G401.6 (cell line): ENCODE results near the gene GPA33.

Source experiments
- FAIRE-seq: peaks from 2 replicates; lab custom pipeline; 2012; peaks lifted over from hg19 to GRCh38; lab: Jason Lieb, UNC

Gene GPA33

GRCh38 chr1:167117225-167117624, 27.0 kb upstream of the GPA33 start:
- FAIRE-seq, result no peak

- no peak for FAIRE-seq
These were observed 26.0 kb upstream of the GPA33 start for GRCh38 chr1:167116174-167116573.

- no peak for FAIRE-seq
These were observed 25.5 kb upstream of the GPA33 start for GRCh38 chr1:167115655-167116054.

GRCh38 chr1:167114725-167115124, 24.5 kb upstream of the GPA33 start:
- FAIRE-seq, result no peak

- no peak for FAIRE-seq
These were observed 21.9 kb upstream of the GPA33 start for GRCh38 chr1:167111868-167112709.

- FAIRE-seq, result no peak
These were observed 20.4 kb upstream of the GPA33 start for GRCh38 chr1:167110586-167110985.

- FAIRE-seq, result no peak
These were observed 18.9 kb upstream of the GPA33 start for GRCh38 chr1:167109125-167109524.

- FAIRE-seq, result no peak
These were observed 17.3 kb upstream of the GPA33 start for GRCh38 chr1:167107456-167107855.

- no peak for FAIRE-seq
These were observed 15.9 kb upstream of the GPA33 start for GRCh38 chr1:167106119-167106461.

GRCh38 chr1:167105271-167106118, 15.3 kb upstream of the GPA33 start:
- no peak for FAIRE-seq

- no peak for FAIRE-seq
These were observed 14.1 kb upstream of the GPA33 start for GRCh38 chr1:167104256-167104633.

- FAIRE-seq, result no peak
These were observed 12.9 kb upstream of the GPA33 start for GRCh38 chr1:167102906-167103573.

GRCh38 chr1:167101754-167102153, 11.6 kb upstream of the GPA33 start:
- no peak for FAIRE-seq

- FAIRE-seq, result no peak
These were observed 10.6 kb upstream of the GPA33 start for GRCh38 chr1:167100730-167101129.

- no peak for FAIRE-seq
These were observed 9.7 kb upstream of the GPA33 start for GRCh38 chr1:167099851-167100250.

- no peak for FAIRE-seq
These were observed 5.2 kb upstream of the GPA33 start for GRCh38 chr1:167095368-167095767.

GRCh38 chr1:167094690-167095089, 4.5 kb upstream of the GPA33 start:
- FAIRE-seq, result no peak

GRCh38 chr1:167093846-167094516, 3.8 kb upstream of the GPA33 start, which contains the start of gene STYXL2:
STYXL2 (plus strand) TSS chr1:167094075; CDS start chr1:167094850, 775 bp downstream.
- FAIRE-seq, result no peak

- no peak for FAIRE-seq
These were observed 2.5 kb upstream of the GPA33 start for GRCh38 chr1:167092653-167093052.

GRCh38 chr1:167089939-167090313, 251 bp downstream of the GPA33 start:
- FAIRE-seq, result no peak

- FAIRE-seq, result no peak
These were observed 1.3 kb downstream of the GPA33 start for GRCh38 chr1:167088746-167089417.

- FAIRE-seq, result no peak
These were observed 3.4 kb downstream of the GPA33 start for GRCh38 chr1:167086768-167087167.
